Natural killer cell (primary cell): ENCODE measurements around the gene GTF2IRD1. TPM values are rescaled to one million over a fixed set of nuclear protein-coding genes. Genes with fewer than 3 reads are reported as not detected.
"Not testable (repeated sequence)": the region's sequence is repeated elsewhere in the genome, so short reads cannot be mapped to it uniquely, and the experiment has no call there.

Experiments
- ATAC-seq, 3 donors: fragments of 150-1000 bp in 2 of 3; fragments of 200-7000 bp in 1 of 3; cut with Tn5 transposase; 1 replicate in 1 of 3; 2 replicates in 2 of 3; pipeline ENCODE4 v1.10.0; 2021; ENCODE audit warnings: mild to moderate bottlenecking in 2 of 3, moderate library complexity in 2 of 3
- DNase-seq, 2 donors: peaks; one replicate each; pipeline versions ENCODE4 v3.0.0 to v3.0.0-alpha.2; 2013 to 2021; ENCODE audit warnings: mixed read lengths in 1 of 2
- H3K27ac ChIP-seq: one replicate; pipeline ENCODE4 v1.5.1; 2013; ENCODE audit warnings: mild to moderate bottlenecking, low read length
- H3K27me3 ChIP-seq: one replicate; pipeline ENCODE4 v1.6.1; 2013; ENCODE audit warnings: low read length; ENCODE audit not compliant: control insufficient read depth, insufficient read depth
- H3K36me3 ChIP-seq: one replicate; pipeline ENCODE4 v1.6.1; 2013; ENCODE audit warnings: low read length; ENCODE audit not compliant: control insufficient read depth, insufficient read depth
- H3K4me1 ChIP-seq: one replicate; pipeline ENCODE4 v1.6.1; 2013; ENCODE audit warnings: low read length; ENCODE audit not compliant: control insufficient read depth, insufficient read depth
- H3K4me3 ChIP-seq: one replicate; pipeline ENCODE4 v1.5.1; 2013; ENCODE audit warnings: low read length
- H3K9me3 ChIP-seq: one replicate; pipeline ENCODE4 v1.6.1; 2013; ENCODE audit warnings: low read length; ENCODE audit not compliant: control insufficient read depth, insufficient read depth
- H3K27ac Mint-ChIP-seq, 2 donors: one replicate each; pipeline ENCODE4 v1.8.0; 2022; ENCODE audit warnings: mild to moderate bottlenecking in 2 of 2, mixed read lengths in 2 of 2, moderate library complexity in 1 of 2
- H3K27me3 Mint-ChIP-seq, 2 donors: one replicate each; pipeline ENCODE4 v1.8.0; 2022; ENCODE audit warnings: low read depth in 2 of 2, mixed read lengths in 2 of 2
- H3K36me3 Mint-ChIP-seq: one replicate; pipeline ENCODE4 v1.8.0; 2022; ENCODE audit warnings: mixed read lengths
- H3K4me1 Mint-ChIP-seq, 2 donors: one replicate each; pipeline ENCODE4 v1.8.0; 2022; ENCODE audit warnings: mixed read lengths in 2 of 2
- H3K4me3 Mint-ChIP-seq: one replicate; pipeline ENCODE4 v1.8.0; 2022; ENCODE audit warnings: mild to moderate bottlenecking, moderate library complexity, mixed read lengths
- H3K9me3 Mint-ChIP-seq, 2 donors: one replicate each; pipeline ENCODE4 v1.8.0; 2022; ENCODE audit warnings: mixed read lengths in 2 of 2
- WGBS: methylation state at CpG from one replicate; pipeline ENCODE4 v1.1.7; 2013; ENCODE audit warnings: missing lambda C conversion rate; ENCODE audit not compliant: insufficient coverage; 5-methylcytosine and 5-hydroxymethylcytosine counted together
- intact Hi-C: fragments of 100-400 bp; cut with micrococcal nuclease; formaldehyde crosslinking; loops from one replicate; pipeline ENCODE4 v1.14.2; 2022
- total RNA-seq, 4 donors: library from RNA; stranded (reverse); fragments of 120-200 nt in 1 of 4; gene quantifications; one replicate each; pipeline versions ENCODE4 v1.2.3 to v1.2.4, GENCODE V29; 2013 to 2022
- TF ChIP-seq, protein P1 (sequence below): fragments of 200-600 bp; IDR thresholded peaks from one replicate; pipeline ENCODE4 v1.8.0; 2022; ENCODE audit warnings: antibody characterized with exemption

The GTF2IRD1 gene
- total RNA-seq, 3 donors from 2014 or later (not counting 1 experiment from before 2014, with no cell fraction given), result not detected

DNA sequence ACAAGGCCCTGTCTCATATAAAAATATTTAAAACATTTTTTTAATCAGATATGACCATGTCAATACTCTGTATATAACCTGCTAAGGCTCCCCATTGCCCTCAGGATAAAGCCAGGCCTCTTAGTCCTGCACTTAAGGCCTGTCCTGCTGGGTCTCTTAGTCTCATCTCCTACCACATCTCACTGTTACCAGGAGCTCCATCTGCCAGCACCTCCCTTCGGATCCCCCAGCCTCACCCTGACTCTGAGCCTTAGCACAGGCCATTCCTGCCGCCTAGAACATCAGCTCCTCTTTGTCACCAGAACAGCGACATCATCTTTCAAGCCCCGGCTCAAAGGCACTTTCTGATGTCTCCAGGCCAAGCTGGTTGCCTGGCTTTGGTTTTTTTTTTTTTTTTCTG, 25.7 kb upstream of the GTF2IRD1 start:
- no peaks in the 10 kb centered on the region for H3K4me1 ChIP-seq
- Mint-ChIP-seq H3K9me3 (no peaks in the 10 kb centered on the region), H3K4me1 (no peaks in the 10 kb centered on the region), H3K36me3 (no peaks in the 10 kb centered on the region), H3K4me3 (no peak overlapping the region), H3K27me3 (no peaks in the 10 kb centered on the region), H3K27ac (no peak overlapping the region)
- H3K27ac ChIP-seq, result no peak overlapping the region
- WGBS, result 88% methylated on average over 4 of the region's 4 CpGs
- intact Hi-C loops, result no loop called here
- no peak overlapping the region for H3K4me3 ChIP-seq
- no peaks in the 10 kb centered on the region for H3K27me3 ChIP-seq
- no peak for ATAC-seq
- DNase-seq, result no peak
- H3K36me3 ChIP-seq, result no peaks in the 10 kb centered on the region
- TF ChIP-seq, protein P1, sequence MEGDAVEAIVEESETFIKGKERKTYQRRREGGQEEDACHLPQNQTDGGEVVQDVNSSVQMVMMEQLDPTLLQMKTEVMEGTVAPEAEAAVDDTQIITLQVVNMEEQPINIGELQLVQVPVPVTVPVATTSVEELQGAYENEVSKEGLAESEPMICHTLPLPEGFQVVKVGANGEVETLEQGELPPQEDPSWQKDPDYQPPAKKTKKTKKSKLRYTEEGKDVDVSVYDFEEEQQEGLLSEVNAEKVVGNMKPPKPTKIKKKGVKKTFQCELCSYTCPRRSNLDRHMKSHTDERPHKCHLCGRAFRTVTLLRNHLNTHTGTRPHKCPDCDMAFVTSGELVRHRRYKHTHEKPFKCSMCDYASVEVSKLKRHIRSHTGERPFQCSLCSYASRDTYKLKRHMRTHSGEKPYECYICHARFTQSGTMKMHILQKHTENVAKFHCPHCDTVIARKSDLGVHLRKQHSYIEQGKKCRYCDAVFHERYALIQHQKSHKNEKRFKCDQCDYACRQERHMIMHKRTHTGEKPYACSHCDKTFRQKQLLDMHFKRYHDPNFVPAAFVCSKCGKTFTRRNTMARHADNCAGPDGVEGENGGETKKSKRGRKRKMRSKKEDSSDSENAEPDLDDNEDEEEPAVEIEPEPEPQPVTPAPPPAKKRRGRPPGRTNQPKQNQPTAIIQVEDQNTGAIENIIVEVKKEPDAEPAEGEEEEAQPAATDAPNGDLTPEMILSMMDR, result no peak
- no peaks in the 10 kb centered on the region for H3K9me3 ChIP-seq

DNA sequence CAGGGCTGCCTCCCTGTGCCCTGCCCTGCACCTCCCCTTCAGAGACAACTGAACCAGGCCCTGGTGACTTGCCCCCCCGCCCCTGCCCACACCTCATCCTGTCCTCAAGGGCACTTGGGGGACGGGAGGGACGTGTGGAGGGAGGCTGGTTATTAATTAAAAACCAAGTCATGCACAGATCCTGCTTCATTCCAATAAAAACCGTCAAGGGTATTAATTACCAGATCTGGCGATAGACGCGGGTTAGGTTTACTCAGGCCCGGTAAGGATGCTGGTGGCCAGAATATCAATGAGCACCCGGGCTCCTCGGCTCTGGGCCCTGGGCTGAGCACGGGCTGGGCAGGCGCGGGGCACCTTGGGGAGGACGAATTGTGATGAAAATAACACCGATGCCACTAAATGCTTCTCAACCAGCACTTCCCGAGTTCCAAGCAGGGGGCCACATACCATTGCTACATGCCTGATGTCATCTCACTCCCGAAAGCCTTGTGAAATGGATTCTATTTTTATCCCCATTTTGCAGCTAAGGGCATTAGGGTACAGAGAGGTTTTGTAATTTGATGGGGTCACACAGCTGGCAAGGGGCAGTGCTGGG, 24.5 kb upstream of the GTF2IRD1 start:
- Mint-ChIP-seq H3K4me3 (no peak overlapping the region), H3K36me3 (no peaks in the 10 kb centered on the region), H3K9me3 (no peaks in the 10 kb centered on the region), H3K27me3 (no peaks in the 10 kb centered on the region), H3K4me1 (no peaks in the 10 kb centered on the region), H3K27ac (no peak overlapping the region)
- H3K4me3 ChIP-seq, result no peak overlapping the region
- H3K36me3 ChIP-seq, result no peaks in the 10 kb centered on the region
- no peaks in the 10 kb centered on the region for H3K27me3 ChIP-seq
- intact Hi-C loops, result no loop called here
- H3K9me3 ChIP-seq, result no peaks in the 10 kb centered on the region
- no peak for DNase-seq
- H3K4me1 ChIP-seq, result no peaks in the 10 kb centered on the region
- no peak overlapping the region for H3K27ac ChIP-seq
- TF ChIP-seq, protein P1, result no peak
- 83% methylated on average over 13 of the region's 17 CpGs for WGBS
- ATAC-seq, result no peak

GRCh38 chr7:74430409-74430808, 23.3 kb upstream of the GTF2IRD1 start:
- H3K4me1 Mint-ChIP-seq, H3K9me3 ChIP-seq, H3K27me3 Mint-ChIP-seq, H3K27ac Mint-ChIP-seq, H3K36me3 ChIP-seq, DNase-seq, H3K4me3 ChIP-seq, intact Hi-C loops, H3K27me3 ChIP-seq, H3K36me3 Mint-ChIP-seq, ATAC-seq, H3K4me3 Mint-ChIP-seq, H3K9me3 Mint-ChIP-seq, H3K27ac ChIP-seq, H3K4me1 ChIP-seq: not testable (repeated sequence)
- WGBS, result 83% methylated on average over 8 of the region's 9 CpGs

DNA sequence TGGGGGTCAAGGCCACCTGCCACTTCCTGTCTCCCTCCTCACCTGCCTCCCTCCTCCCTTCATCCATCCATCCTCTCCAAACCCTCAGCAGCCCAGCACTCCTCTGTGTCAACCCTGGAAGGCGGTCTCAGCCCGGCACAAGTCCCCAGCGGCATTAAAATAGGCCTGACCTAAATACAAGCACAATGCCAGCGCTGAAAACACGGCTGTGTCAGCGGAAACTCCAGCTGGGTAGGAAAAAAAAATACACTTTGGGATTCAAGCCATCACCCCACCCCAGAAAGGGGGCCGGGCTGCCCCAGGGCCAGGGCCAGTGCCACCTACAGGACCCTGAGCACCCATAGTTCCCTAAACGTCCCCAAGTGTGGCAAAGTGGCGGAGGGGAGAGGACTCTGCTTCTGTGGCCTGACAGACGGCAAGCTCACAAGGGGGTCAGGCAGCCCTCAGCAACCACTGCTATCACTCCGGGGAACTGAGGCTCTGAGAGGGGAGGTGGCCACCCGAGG, 22.7 kb upstream of the GTF2IRD1 start:
- no peak overlapping the region for H3K27ac ChIP-seq
- no peaks in the 10 kb centered on the region for H3K36me3 Mint-ChIP-seq
- no peaks in the 10 kb centered on the region for H3K4me1 Mint-ChIP-seq
- no peak overlapping the region for H3K4me3 ChIP-seq
- H3K9me3 Mint-ChIP-seq, result no peaks in the 10 kb centered on the region
- no peaks in the 10 kb centered on the region for H3K27me3 ChIP-seq
- DNase-seq, result no peak
- no peak overlapping the region for H3K4me3 Mint-ChIP-seq
- intact Hi-C loops, result no loop called here
- H3K27me3 Mint-ChIP-seq, result no peaks in the 10 kb centered on the region
- no peaks in the 10 kb centered on the region for H3K4me1 ChIP-seq
- no peaks in the 10 kb centered on the region for H3K9me3 ChIP-seq
- TF ChIP-seq, protein P1, result no peak
- no peak for ATAC-seq
- no peak overlapping the region for H3K27ac Mint-ChIP-seq
- 89% methylated on average over 12 of the region's 12 CpGs for WGBS
- no peaks in the 10 kb centered on the region for H3K36me3 ChIP-seq

- not testable (repeated sequence) for DNase-seq, H3K4me3 Mint-ChIP-seq
- WGBS, result 90% methylated on average over 1 of the region's 1 CpG
Observed at GRCh38 chr7:74437291-74437571, 16.5 kb upstream of the GTF2IRD1 start.

More at GRCh38 chr7:74437291-74437571, 16.5 kb upstream of the GTF2IRD1 start:
- H3K36me3 ChIP-seq, H3K9me3 ChIP-seq, H3K9me3 Mint-ChIP-seq, H3K27ac Mint-ChIP-seq, H3K4me1 Mint-ChIP-seq, H3K36me3 Mint-ChIP-seq, ATAC-seq, H3K27me3 ChIP-seq, H3K27me3 Mint-ChIP-seq, H3K27ac ChIP-seq, intact Hi-C loops, H3K4me1 ChIP-seq, H3K4me3 ChIP-seq: not testable (repeated sequence)
